Nephron (organoid): ENCODE data around the gene TNS3.

Experiments used
- H3K27ac Mint-ChIP-seq, 3 experiments: 2 replicates each; pipeline ENCODE4 v1.8.0; 2020; ENCODE audit warnings: mixed read lengths in 3 of 3, mild to moderate bottlenecking in 2 of 3, moderate library complexity in 1 of 3
- H3K27me3 Mint-ChIP-seq: 2 replicates; pipeline ENCODE4 v1.8.0; 2021; ENCODE audit warnings: low read depth, mild to moderate bottlenecking, moderate library complexity, mixed read lengths
- H3K36me3 Mint-ChIP-seq: 2 replicates; pipeline ENCODE4 v1.8.0; 2020; ENCODE audit warnings: low read depth, mixed read lengths
- H3K4me1 Mint-ChIP-seq: 2 replicates; pipeline ENCODE4 v1.8.0; 2020; ENCODE audit warnings: mixed read lengths
- H3K4me3 Mint-ChIP-seq, 3 experiments: 2 replicates each; pipeline ENCODE4 v1.8.0; 2020; ENCODE audit warnings: mild to moderate bottlenecking in 3 of 3, mixed read lengths in 3 of 3, moderate library complexity in 2 of 3
- H3K9me3 Mint-ChIP-seq: 2 replicates; pipeline ENCODE4 v1.8.0; 2020; ENCODE audit warnings: mixed read lengths
- CTCF ChIP-seq, 3 experiments: fragments of 200-600 bp; sonication (generic); IDR thresholded peaks; one replicate each; pipeline ENCODE4 v1.5.0; 2021; ENCODE audit warnings: antibody characterized with exemption in 3 of 3; ENCODE audit not compliant: unreplicated experiment in 3 of 3

The TNS3 gene

GRCh38 chr7:47327346-47327697 lies 254.6 kb downstream of the TNS3 start:
- no peaks in the 10 kb centered on the region for H3K27me3 Mint-ChIP-seq
- peaks cover 22% of the 10 kb centered on the region for H3K36me3 Mint-ChIP-seq
- no peaks in the 10 kb centered on the region for H3K9me3 Mint-ChIP-seq
- peak overlapping the region; percentile 96 to 99 (median 98) for H3K27ac Mint-ChIP-seq
- peak overlapping the region; percentile 75 to 83 (median 82) for H3K4me3 Mint-ChIP-seq
- H3K4me1 Mint-ChIP-seq: peaks cover 72% of the 10 kb centered on the region
- no peak for TF ChIP-seq CTCF (IDR thresholded peaks at IDR 0.05; ENCODE audit: unreplicated experiment in 3 of 3)

- peaks cover 72% of the 10 kb centered on the region for H3K4me1 Mint-ChIP-seq
- peak overlapping the region; percentile 75 to 83 (median 82) for H3K4me3 Mint-ChIP-seq
- no peak for TF ChIP-seq CTCF (IDR thresholded peaks at IDR 0.05; ENCODE audit: unreplicated experiment in 3 of 3)
- H3K27ac Mint-ChIP-seq: peak overlapping the region; percentile 96 to 99 (median 98)
- no peaks in the 10 kb centered on the region for H3K27me3 Mint-ChIP-seq
- H3K36me3 Mint-ChIP-seq: peaks cover 26% of the 10 kb centered on the region
- H3K9me3 Mint-ChIP-seq: no peaks in the 10 kb centered on the region
Measured at GRCh38 chr7:47326808-47327207, 255.1 kb downstream of the TNS3 start.

- Mint-ChIP-seq H3K27ac (peak overlapping the region; percentile 96 to 99 (median 98)), H3K27me3 (no peaks in the 10 kb centered on the region), H3K9me3 (no peaks in the 10 kb centered on the region), H3K4me3 (peak overlapping the region; percentile 48 to 83 (median 75)), H3K36me3 (peaks cover 31% of the 10 kb centered on the region), H3K4me1 (peaks cover 67% of the 10 kb centered on the region)
- TF ChIP-seq CTCF (IDR thresholded peaks at IDR 0.05; ENCODE audit: unreplicated experiment in 3 of 3): peak in 1 of 3 experiments; percentile 30
Measured at GRCh38 chr7:47326220-47326619, 255.7 kb downstream of the TNS3 start.

- no peak overlapping the region for H3K4me3 Mint-ChIP-seq
- no peaks in the 10 kb centered on the region for H3K27me3 Mint-ChIP-seq
- H3K4me1 Mint-ChIP-seq: peaks cover 64% of the 10 kb centered on the region
- H3K9me3 Mint-ChIP-seq: no peaks in the 10 kb centered on the region
- H3K36me3 Mint-ChIP-seq: peaks cover 40% of the 10 kb centered on the region
- H3K27ac Mint-ChIP-seq: peak overlapping the region; percentile 56 to 98 (median 56)
- TF ChIP-seq CTCF (IDR thresholded peaks at IDR 0.05; ENCODE audit: unreplicated experiment in 3 of 3): no peak
Measured at GRCh38 chr7:47325337-47325736, 256.6 kb downstream of the TNS3 start.

GRCh38 chr7:47323904-47324303 lies 258.0 kb downstream of the TNS3 start:
- Mint-ChIP-seq H3K4me3 (no peak overlapping the region), H3K27ac (peak overlapping the region in 1 of 3 experiments; percentile 45), H3K9me3 (no peaks in the 10 kb centered on the region), H3K36me3 (peaks cover 54% of the 10 kb centered on the region), H3K27me3 (no peaks in the 10 kb centered on the region), H3K4me1 (peaks cover 50% of the 10 kb centered on the region)
- TF ChIP-seq CTCF (IDR thresholded peaks at IDR 0.05; ENCODE audit: unreplicated experiment in 3 of 3): no peak

GRCh38 chr7:47322731-47323130 lies 259.2 kb downstream of the TNS3 start:
- TF ChIP-seq CTCF (IDR thresholded peaks at IDR 0.05; ENCODE audit: unreplicated experiment in 3 of 3): no peak
- Mint-ChIP-seq H3K9me3 (no peaks in the 10 kb centered on the region), H3K36me3 (peaks cover 63% of the 10 kb centered on the region), H3K4me1 (peaks cover 42% of the 10 kb centered on the region), H3K27me3 (no peaks in the 10 kb centered on the region), H3K4me3 (no peak overlapping the region), H3K27ac (no peak overlapping the region)
